ENCODE data around the gene PARP8.
"Not testable (repeated sequence)": the region's sequence is repeated elsewhere in the genome, so short reads cannot be mapped to it uniquely, and the experiment has no call there.

Gene PARP8

GRCh38 chr5:50666261-50667022, at the start of gene PARP8:
TSS of gene PARP8 (plus strand) at chr5:50666637. CDS start at chr5:50667096, 459 bp downstream.
- Histone ChIP-seq H3K27ac (ENCODE audit: low read length) (peak within 1 kb of the TSS; percentile 92), H3K4me3 (ENCODE audit: low read depth in 1 of 2, low read length in 2 of 2) (peak within 1 kb of the TSS; percentile 84 to 91), H3K9me3 (ENCODE audit: control insufficient read depth in 1 of 2, low read length in 2 of 2) (no peaks in the 10 kb centered on the region), H3K27me3 (ENCODE audit: low read depth, low read length) (no peaks in the 10 kb centered on the region), H3K36me3 (ENCODE audit: control insufficient read depth in 1 of 2, insufficient read depth in 2 of 2, low read length in 2 of 2) (no peaks in the 10 kb centered on the region), H3K4me1 (ENCODE audit: control insufficient read depth in 1 of 2, insufficient read depth in 2 of 2, low read length in 2 of 2) (peaks cover 0 to 9% of the 10 kb centered on the region in 2 donors)

- H3K36me3 ChIP-seq (ENCODE audit: control insufficient read depth in 1 of 2, insufficient read depth in 2 of 2, low read length in 2 of 2), result no peaks in the 10 kb centered on the region
- no peaks in the 10 kb centered on the region for H3K4me1 ChIP-seq (ENCODE audit: control insufficient read depth in 1 of 2, insufficient read depth in 2 of 2, low read length in 2 of 2)
- H3K27me3 ChIP-seq (ENCODE audit: low read depth, low read length), result no peaks in the 10 kb centered on the region
- H3K27ac ChIP-seq (ENCODE audit: low read length), result no peak overlapping the region
- no peak overlapping the region for H3K4me3 ChIP-seq (ENCODE audit: low read depth in 1 of 2, low read length in 2 of 2)
- no peaks in the 10 kb centered on the region for H3K9me3 ChIP-seq (ENCODE audit: control insufficient read depth in 1 of 2, low read length in 2 of 2)
These were observed 42.8 kb upstream of the PARP8 start for GRCh38 chr5:50623666-50624065.

- H3K4me3 ChIP-seq (ENCODE audit: low read depth in 1 of 2, low read length in 2 of 2); H3K9me3 ChIP-seq (ENCODE audit: control insufficient read depth in 1 of 2, low read length in 2 of 2); H3K27me3 ChIP-seq (ENCODE audit: low read depth, low read length); H3K36me3 ChIP-seq (ENCODE audit: control insufficient read depth in 1 of 2, insufficient read depth in 2 of 2, low read length in 2 of 2); H3K27ac ChIP-seq (ENCODE audit: low read length); H3K4me1 ChIP-seq (ENCODE audit: control insufficient read depth in 1 of 2, insufficient read depth in 2 of 2, low read length in 2 of 2): not testable (repeated sequence)
These were observed 31.6 kb upstream of the PARP8 start for GRCh38 chr5:50634866-50635265.

GRCh38 chr5:50637576-50637975, 28.9 kb upstream of the PARP8 start:
- H3K4me1 ChIP-seq (ENCODE audit: control insufficient read depth in 1 of 2, insufficient read depth in 2 of 2, low read length in 2 of 2); H3K4me3 ChIP-seq (ENCODE audit: low read depth in 1 of 2, low read length in 2 of 2); H3K36me3 ChIP-seq (ENCODE audit: control insufficient read depth in 1 of 2, insufficient read depth in 2 of 2, low read length in 2 of 2); H3K9me3 ChIP-seq (ENCODE audit: control insufficient read depth in 1 of 2, low read length in 2 of 2); H3K27ac ChIP-seq (ENCODE audit: low read length); H3K27me3 ChIP-seq (ENCODE audit: low read depth, low read length): not testable (repeated sequence)

- no peak overlapping the region for H3K4me3 ChIP-seq (ENCODE audit: low read depth in 1 of 2, low read length in 2 of 2)
- no peaks in the 10 kb centered on the region for H3K27me3 ChIP-seq (ENCODE audit: low read depth, low read length)
- H3K27ac ChIP-seq (ENCODE audit: low read length), result no peak overlapping the region
- no peaks in the 10 kb centered on the region for H3K36me3 ChIP-seq (ENCODE audit: control insufficient read depth in 1 of 2, insufficient read depth in 2 of 2, low read length in 2 of 2)
- no peaks in the 10 kb centered on the region for H3K4me1 ChIP-seq (ENCODE audit: control insufficient read depth in 1 of 2, insufficient read depth in 2 of 2, low read length in 2 of 2)
- no peaks in the 10 kb centered on the region for H3K9me3 ChIP-seq (ENCODE audit: control insufficient read depth in 1 of 2, low read length in 2 of 2)
These were observed 19.8 kb upstream of the PARP8 start for GRCh38 chr5:50646591-50646990.

GRCh38 chr5:50647726-50648125, 18.7 kb upstream of the PARP8 start:
- H3K9me3 ChIP-seq (ENCODE audit: control insufficient read depth in 1 of 2, low read length in 2 of 2), result no peaks in the 10 kb centered on the region
- H3K4me3 ChIP-seq (ENCODE audit: low read depth in 1 of 2, low read length in 2 of 2), result no peak overlapping the region
- H3K36me3 ChIP-seq (ENCODE audit: control insufficient read depth in 1 of 2, insufficient read depth in 2 of 2, low read length in 2 of 2), result no peaks in the 10 kb centered on the region
- H3K4me1 ChIP-seq (ENCODE audit: control insufficient read depth in 1 of 2, insufficient read depth in 2 of 2, low read length in 2 of 2), result no peaks in the 10 kb centered on the region
- no peak overlapping the region for H3K27ac ChIP-seq (ENCODE audit: low read length)
- no peaks in the 10 kb centered on the region for H3K27me3 ChIP-seq (ENCODE audit: low read depth, low read length)

- Histone ChIP-seq H3K27ac (ENCODE audit: low read length) (no peak overlapping the region), H3K4me1 (ENCODE audit: control insufficient read depth in 1 of 2, insufficient read depth in 2 of 2, low read length in 2 of 2) (no peaks in the 10 kb centered on the region), H3K9me3 (ENCODE audit: control insufficient read depth in 1 of 2, low read length in 2 of 2) (no peaks in the 10 kb centered on the region), H3K4me3 (ENCODE audit: low read depth in 1 of 2, low read length in 2 of 2) (no peak overlapping the region), H3K36me3 (ENCODE audit: control insufficient read depth in 1 of 2, insufficient read depth in 2 of 2, low read length in 2 of 2) (no peaks in the 10 kb centered on the region), H3K27me3 (ENCODE audit: low read depth, low read length) (no peaks in the 10 kb centered on the region)
These were observed 12.5 kb upstream of the PARP8 start for GRCh38 chr5:50653946-50654345.

- no peaks in the 10 kb centered on the region for H3K27me3 ChIP-seq (ENCODE audit: low read depth, low read length)
- H3K36me3 ChIP-seq (ENCODE audit: control insufficient read depth in 1 of 2, insufficient read depth in 2 of 2, low read length in 2 of 2), result no peaks in the 10 kb centered on the region
- H3K4me1 ChIP-seq (ENCODE audit: control insufficient read depth in 1 of 2, insufficient read depth in 2 of 2, low read length in 2 of 2), result no peaks in the 10 kb centered on the region
- no peak overlapping the region for H3K27ac ChIP-seq (ENCODE audit: low read length)
- H3K9me3 ChIP-seq (ENCODE audit: control insufficient read depth in 1 of 2, low read length in 2 of 2), result no peaks in the 10 kb centered on the region
- H3K4me3 ChIP-seq (ENCODE audit: low read depth in 1 of 2, low read length in 2 of 2), result no peak overlapping the region
These were observed 11.2 kb upstream of the PARP8 start for GRCh38 chr5:50655067-50655809.

GRCh38 chr5:50655810-50656205, 10.6 kb upstream of the PARP8 start:
- Histone ChIP-seq H3K4me1 (ENCODE audit: control insufficient read depth in 1 of 2, insufficient read depth in 2 of 2, low read length in 2 of 2) (no peaks in the 10 kb centered on the region), H3K27ac (ENCODE audit: low read length) (no peak overlapping the region), H3K4me3 (ENCODE audit: low read depth in 1 of 2, low read length in 2 of 2) (no peak overlapping the region), H3K27me3 (ENCODE audit: low read depth, low read length) (no peaks in the 10 kb centered on the region), H3K9me3 (ENCODE audit: control insufficient read depth in 1 of 2, low read length in 2 of 2) (no peaks in the 10 kb centered on the region), H3K36me3 (ENCODE audit: control insufficient read depth in 1 of 2, insufficient read depth in 2 of 2, low read length in 2 of 2) (no peaks in the 10 kb centered on the region)

GRCh38 chr5:50657044-50657443, 9.4 kb upstream of the PARP8 start:
- no peaks in the 10 kb centered on the region for H3K9me3 ChIP-seq (ENCODE audit: control insufficient read depth in 1 of 2, low read length in 2 of 2)
- H3K4me1 ChIP-seq (ENCODE audit: control insufficient read depth in 1 of 2, insufficient read depth in 2 of 2, low read length in 2 of 2), result no peaks in the 10 kb centered on the region
- H3K36me3 ChIP-seq (ENCODE audit: control insufficient read depth in 1 of 2, insufficient read depth in 2 of 2, low read length in 2 of 2), result no peaks in the 10 kb centered on the region
- H3K4me3 ChIP-seq (ENCODE audit: low read depth in 1 of 2, low read length in 2 of 2), result no peak overlapping the region
- H3K27me3 ChIP-seq (ENCODE audit: low read depth, low read length), result no peaks in the 10 kb centered on the region
- H3K27ac ChIP-seq (ENCODE audit: low read length), result no peak overlapping the region

- H3K27me3 ChIP-seq (ENCODE audit: low read depth, low read length), result no peaks in the 10 kb centered on the region
- peaks cover 0 to under 1% of the 10 kb centered on the region in 2 donors for H3K4me1 ChIP-seq (ENCODE audit: control insufficient read depth in 1 of 2, insufficient read depth in 2 of 2, low read length in 2 of 2)
- H3K36me3 ChIP-seq (ENCODE audit: control insufficient read depth in 1 of 2, insufficient read depth in 2 of 2, low read length in 2 of 2), result no peaks in the 10 kb centered on the region
- H3K27ac ChIP-seq (ENCODE audit: low read length), result no peak overlapping the region
- no peak overlapping the region for H3K4me3 ChIP-seq (ENCODE audit: low read depth in 1 of 2, low read length in 2 of 2)
- no peaks in the 10 kb centered on the region for H3K9me3 ChIP-seq (ENCODE audit: control insufficient read depth in 1 of 2, low read length in 2 of 2)
These were observed 8.2 kb upstream of the PARP8 start for GRCh38 chr5:50658246-50658645.
